Progenitor cell of endocrine pancreas (in vitro differentiated cells): Measurements from ENCODE around the gene TBCD. TPM values are rescaled to one million over a fixed set of nuclear protein-coding genes. Genes with fewer than 3 reads are reported as not detected.

Experiments used
- DNase-seq: peaks from one replicate; pipeline ENCODE4 v3.0.0; 2021; ENCODE audit warnings: low spot score; ENCODE audit not compliant: unreplicated experiment
- H3K27ac Mint-ChIP-seq: 2 replicates; pipeline ENCODE4 v1.8.0; 2021; ENCODE audit warnings: mild to moderate bottlenecking, moderate library complexity, mixed read lengths
- H3K27me3 Mint-ChIP-seq: 2 replicates; pipeline ENCODE4 v1.8.0; 2021; ENCODE audit warnings: mixed read lengths
- H3K36me3 Mint-ChIP-seq: 2 replicates; pipeline ENCODE4 v1.8.0; 2022; ENCODE audit warnings: mixed read lengths; ENCODE audit not compliant: insufficient read depth
- H3K4me1 Mint-ChIP-seq: 2 replicates; pipeline ENCODE4 v1.8.0; 2021; ENCODE audit warnings: low read depth, mixed read lengths
- H3K4me3 Mint-ChIP-seq: 2 replicates; pipeline ENCODE4 v1.8.0; 2021; ENCODE audit warnings: low read depth, mild to moderate bottlenecking, moderate library complexity, mixed read lengths
- H3K9me3 Mint-ChIP-seq: 2 replicates; pipeline ENCODE4 v1.8.0; 2021; ENCODE audit warnings: low read depth, mixed read lengths
- total RNA-seq: library from RNA; stranded (reverse); gene quantifications from 2 replicates; pipeline ENCODE4 v1.2.1, GENCODE V29; 2021
- TF ChIP-seq, protein P1 (sequence below): fragments of 200-600 bp; sonication (generic); IDR thresholded peaks from one replicate; pipeline ENCODE4 v1.5.0; 2021; ENCODE audit warnings: antibody characterized with exemption, mild to moderate bottlenecking; ENCODE audit not compliant: unreplicated experiment

The TBCD gene
- total RNA-seq, 1 donor from 2014 or later: 95.6 TPM

- Mint-ChIP-seq H3K9me3 (no peaks in the 10 kb centered on the region), H3K27ac (no peak overlapping the region), H3K4me1 (no peaks in the 10 kb centered on the region), H3K4me3 (no peak overlapping the region), H3K27me3 (no peaks in the 10 kb centered on the region), H3K36me3 (peaks cover 17% of the 10 kb centered on the region)
- TF ChIP-seq, protein P1, sequence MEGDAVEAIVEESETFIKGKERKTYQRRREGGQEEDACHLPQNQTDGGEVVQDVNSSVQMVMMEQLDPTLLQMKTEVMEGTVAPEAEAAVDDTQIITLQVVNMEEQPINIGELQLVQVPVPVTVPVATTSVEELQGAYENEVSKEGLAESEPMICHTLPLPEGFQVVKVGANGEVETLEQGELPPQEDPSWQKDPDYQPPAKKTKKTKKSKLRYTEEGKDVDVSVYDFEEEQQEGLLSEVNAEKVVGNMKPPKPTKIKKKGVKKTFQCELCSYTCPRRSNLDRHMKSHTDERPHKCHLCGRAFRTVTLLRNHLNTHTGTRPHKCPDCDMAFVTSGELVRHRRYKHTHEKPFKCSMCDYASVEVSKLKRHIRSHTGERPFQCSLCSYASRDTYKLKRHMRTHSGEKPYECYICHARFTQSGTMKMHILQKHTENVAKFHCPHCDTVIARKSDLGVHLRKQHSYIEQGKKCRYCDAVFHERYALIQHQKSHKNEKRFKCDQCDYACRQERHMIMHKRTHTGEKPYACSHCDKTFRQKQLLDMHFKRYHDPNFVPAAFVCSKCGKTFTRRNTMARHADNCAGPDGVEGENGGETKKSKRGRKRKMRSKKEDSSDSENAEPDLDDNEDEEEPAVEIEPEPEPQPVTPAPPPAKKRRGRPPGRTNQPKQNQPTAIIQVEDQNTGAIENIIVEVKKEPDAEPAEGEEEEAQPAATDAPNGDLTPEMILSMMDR: no peak
- DNase-seq: no peak
These were observed 177.8 kb downstream of the TBCD start for GRCh38 chr17:82929676-82930042.

- Mint-ChIP-seq H3K9me3 (no peaks in the 10 kb centered on the region), H3K27ac (no peak overlapping the region), H3K4me3 (no peak overlapping the region), H3K36me3 (peaks cover 20% of the 10 kb centered on the region), H3K4me1 (no peaks in the 10 kb centered on the region), H3K27me3 (no peaks in the 10 kb centered on the region)
- TF ChIP-seq, protein P1: no peak
- no peak for DNase-seq
These were observed 178.4 kb downstream of the TBCD start for GRCh38 chr17:82930043-82930923.

DNA sequence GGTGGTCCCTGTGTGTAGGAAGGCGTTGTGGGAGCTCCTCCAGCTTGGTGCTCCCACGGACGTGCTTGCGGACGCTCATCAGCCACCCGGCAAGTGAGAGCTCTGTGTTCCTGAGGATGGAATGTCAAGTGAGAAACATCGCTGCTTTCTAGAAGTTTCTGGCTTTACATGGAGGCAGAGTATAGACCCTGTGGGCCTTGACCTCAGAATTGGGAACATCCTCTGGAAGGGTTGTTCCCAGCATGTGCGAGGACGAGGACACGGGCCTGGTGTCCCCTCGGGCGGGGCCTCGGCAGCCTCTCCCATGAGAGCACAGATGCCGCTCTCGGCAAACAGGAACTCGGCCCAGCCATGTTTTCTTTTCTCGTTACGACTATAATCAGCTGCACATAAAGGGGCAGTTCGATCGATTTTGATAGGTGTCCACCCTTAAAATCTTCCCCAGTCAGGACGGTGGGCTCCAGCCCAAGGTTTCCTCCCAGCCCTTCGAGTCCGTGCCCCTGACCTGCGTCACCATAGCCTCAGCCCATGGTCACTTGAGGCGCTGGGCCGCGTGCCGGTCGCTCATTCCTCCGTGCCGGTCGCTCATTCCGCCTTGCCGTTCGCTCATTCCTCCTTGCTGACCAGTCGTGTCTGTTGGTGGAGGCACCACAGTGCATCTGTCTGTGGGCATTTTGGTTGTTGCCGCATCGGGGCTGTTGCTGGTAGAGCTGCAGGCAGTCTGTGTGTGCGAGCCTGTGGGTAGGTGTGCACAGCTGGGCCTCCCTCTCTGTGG, 179.2 kb downstream of the TBCD start:
- no peak for DNase-seq
- Mint-ChIP-seq H3K9me3 (no peaks in the 10 kb centered on the region), H3K4me3 (no peak overlapping the region), H3K27ac (no peak overlapping the region), H3K27me3 (no peaks in the 10 kb centered on the region), H3K4me1 (no peaks in the 10 kb centered on the region), H3K36me3 (peaks cover 23% of the 10 kb centered on the region)
- TF ChIP-seq, protein P1: no peak

GRCh38 chr17:82931699-82932517, 180.0 kb downstream of the TBCD start:
- no peak for DNase-seq
- no peaks in the 10 kb centered on the region for H3K9me3 Mint-ChIP-seq
- H3K4me3 Mint-ChIP-seq: no peak overlapping the region
- H3K36me3 Mint-ChIP-seq: peaks cover 20% of the 10 kb centered on the region
- no peaks in the 10 kb centered on the region for H3K27me3 Mint-ChIP-seq
- TF ChIP-seq, protein P1: no peak
- no peaks in the 10 kb centered on the region for H3K4me1 Mint-ChIP-seq
- H3K27ac Mint-ChIP-seq: no peak overlapping the region
